Liver (tissue), 9 donors: ENCODE data around the gene TOGARAM1. TPM values are rescaled to one million over a fixed set of nuclear protein-coding genes. Genes with fewer than 3 reads are reported as not detected.

Source experiments
- DNase-seq: peaks from one replicate; pipeline ENCODE4 v3.0.0-alpha.2; 2017; ENCODE audit warnings: low spot score
- H3K27ac ChIP-seq, 2 donors: one replicate each; pipeline ENCODE4 v1.7.0; 2013; ENCODE audit warnings: inconsistent platforms in 2 of 2, low read length in 2 of 2, control low read depth in 1 of 2, low read depth in 1 of 2, mild to moderate bottlenecking in 1 of 2
- H3K27me3 ChIP-seq, 4 donors: one replicate each; pipeline versions ENCODE4 v1.6.1 to v1.7.0; 2013; ENCODE audit warnings: low read length in 3 of 4, inconsistent platforms in 1 of 4, mild to moderate bottlenecking in 1 of 4, moderate library complexity in 1 of 4; ENCODE audit not compliant: control insufficient read depth in 4 of 4, insufficient read depth in 4 of 4
- H3K36me3 ChIP-seq, 4 donors: one replicate each; pipeline versions ENCODE4 v1.6.1 to v1.7.0; 2013; ENCODE audit warnings: low read length in 3 of 4, mild to moderate bottlenecking in 3 of 4, low read depth in 1 of 4, moderate library complexity in 1 of 4; ENCODE audit not compliant: control insufficient read depth in 4 of 4, insufficient read depth in 3 of 4
- H3K4me1 ChIP-seq, 4 donors: one replicate each; pipeline versions ENCODE4 v1.6.1 to v1.7.0; 2013; ENCODE audit warnings: low read length in 3 of 4, mild to moderate bottlenecking in 3 of 4, moderate library complexity in 1 of 4; ENCODE audit not compliant: control insufficient read depth in 4 of 4, insufficient read depth in 4 of 4
- H3K4me3 ChIP-seq, 3 donors: one replicate each; pipeline versions ENCODE4 v1.6.1 to v1.7.0; 2013; ENCODE audit warnings: low read length in 3 of 3, control low read depth in 1 of 3, low read depth in 1 of 3, mild to moderate bottlenecking in 1 of 3
- H3K9ac ChIP-seq, 2 donors: one replicate each; pipeline ENCODE4 v1.7.0; 2013; ENCODE audit warnings: low read length in 2 of 2, mild to moderate bottlenecking in 2 of 2, moderate library complexity in 2 of 2, control low read depth in 1 of 2, low read depth in 1 of 2
- H3K9me3 ChIP-seq, 4 donors: one replicate each; pipeline versions ENCODE4 v1.6.1 to v1.7.0; 2013; ENCODE audit warnings: low read length in 3 of 4; ENCODE audit not compliant: control insufficient read depth in 4 of 4
- EGR1 ChIP-seq, 2 donors: IDR thresholded peaks; 2 replicates each; pipeline ENCODE4 v1.6.1; 2016 to 2018; ENCODE audit warnings: antibody characterized with exemption in 2 of 2, low read depth in 2 of 2
- FOXA1 ChIP-seq: IDR thresholded peaks from 2 replicates; pipeline ENCODE4 v1.6.1; 2016; ENCODE audit warnings: antibody characterized with exemption
- FOXA2 ChIP-seq: IDR thresholded peaks from 2 replicates; pipeline ENCODE4 v1.6.1; 2016; ENCODE audit warnings: antibody characterized with exemption
- GABPA ChIP-seq, 2 donors: IDR thresholded peaks in 1 of 2; conservative IDR thresholded peaks in 1 of 2; 2 replicates each; pipeline ENCODE4 v1.6.1; 2016; ENCODE audit warnings: antibody characterized with exemption in 2 of 2, mild to moderate bottlenecking in 1 of 2, moderate library complexity in 1 of 2
- HNF4A ChIP-seq, 2 donors: conservative IDR thresholded peaks; 2 replicates each; pipeline ENCODE4 v1.6.1; 2016; ENCODE audit warnings: antibody characterized with exemption in 2 of 2, mild to moderate bottlenecking in 2 of 2
- HNF4G ChIP-seq: IDR thresholded peaks from 2 replicates; pipeline ENCODE4 v1.6.1; 2016; ENCODE audit warnings: antibody characterized with exemption
- JUND ChIP-seq, 2 donors: IDR thresholded peaks; 2 replicates each; pipeline ENCODE4 v1.6.1; 2016; ENCODE audit warnings: antibody characterized with exemption in 2 of 2
- MAX ChIP-seq: IDR thresholded peaks from 2 replicates; pipeline ENCODE4 v1.6.1; 2016; ENCODE audit warnings: antibody characterized with exemption
- NR2F2 ChIP-seq: IDR thresholded peaks from 2 replicates; pipeline ENCODE4 v1.6.1; 2016; ENCODE audit warnings: antibody characterized with exemption
- RAD21 ChIP-seq, 2 donors: IDR thresholded peaks; 2 replicates each; pipeline ENCODE4 v1.6.1; 2016; ENCODE audit warnings: antibody characterized with exemption in 2 of 2, mild to moderate bottlenecking in 2 of 2
- REST ChIP-seq: IDR thresholded peaks from 2 replicates; pipeline ENCODE4 v1.6.1; 2016; ENCODE audit warnings: antibody characterized with exemption, mild to moderate bottlenecking
- RXRA ChIP-seq, 2 donors: IDR thresholded peaks; 2 replicates each; pipeline ENCODE4 v1.6.1; 2017 to 2018; ENCODE audit warnings: antibody characterized with exemption in 2 of 2, mild to moderate bottlenecking in 1 of 2
- SP1 ChIP-seq: IDR thresholded peaks from 2 replicates; pipeline ENCODE4 v1.6.1; 2018; ENCODE audit warnings: antibody characterized with exemption, mild to moderate bottlenecking
- TAF1 ChIP-seq: conservative IDR thresholded peaks from 2 replicates; pipeline ENCODE4 v1.6.1; 2016; ENCODE audit warnings: antibody characterized with exemption, mild to moderate bottlenecking
- YY1 ChIP-seq: IDR thresholded peaks from 2 replicates; pipeline ENCODE4 v1.6.1; 2016; ENCODE audit warnings: antibody characterized with exemption, mild to moderate bottlenecking
- ZBTB33 ChIP-seq: IDR thresholded peaks from 2 replicates; pipeline ENCODE4 v1.6.1; 2016; ENCODE audit warnings: antibody characterized with exemption
- WGBS: extraction: QIAGEN DNeasy Blood & Tissue Kit; methylation state at CpG from one replicate; pipeline ENCODE4 v1.1.7; 2013; 5-methylcytosine and 5-hydroxymethylcytosine counted together
- polyA plus RNA-seq, 2 donors: library from polyadenylated mRNA; stranded (reverse) in 1 of 2; unstranded in 1 of 2; fragments of 200-250 nt in 1 of 2; fragments of >200 nt in 1 of 2; fragmentation: Nextera tagmentation in 1 of 2; extraction: Ambion mirVana in 1 of 2; gene quantifications; one replicate each; pipeline versions ENCODE4 v1.2.1 to v1.2.3, GENCODE V29; 2013 to 2015
- total RNA-seq, 2 donors: library from RNA; depleted of rRNA; stranded (reverse); fragments of >200 nt; gene quantifications; one replicate each; pipeline ENCODE4 v1.2.3, GENCODE V29; 2014
- TF ChIP-seq, protein P1 (sequence below): fragments of 150-350 bp; IDR thresholded peaks from 2 replicates; pipeline ENCODE4 v1.5.1; 2017; ENCODE audit warnings: improper control_type of control experiment, low read depth, low read length; ENCODE audit not compliant: missing input control
- TF ChIP-seq, protein P2 (sequence below): IDR thresholded peaks from 2 replicates; pipeline ENCODE4 v1.6.1; 2016; ENCODE audit warnings: antibody characterized with exemption
- donor health status: healthy.
- donor health status: healthy.
- donor health status: healthy.
- donor health status: healthy.
- donor health status: healthy.

TOGARAM1 gene
- total and polyA plus RNA-seq, 4 donors = 2.5 to 12.7 (median 7.5) TPM

- Histone ChIP-seq H3K36me3 (no peaks in the 10 kb centered on the region), H3K9ac (peak overlapping the region; percentile 30 to 50), H3K4me1 (peaks cover 5 to 53% (median 47%) of the 10 kb centered on the region in 4 donors), H3K9me3 (no peaks in the 10 kb centered on the region), H3K27ac (peak overlapping the region in 1 of 2 donors; percentile 85), H3K4me3 (peak overlapping the region; percentile 74 to 99 (median 80)), H3K27me3 (no peaks in the 10 kb centered on the region)
- no peak for DNase-seq
- 24% methylated on average over 13 of the region's 13 CpGs for WGBS
- TF ChIP-seq JUND (IDR thresholded peaks at IDR 0.05) = no peak
- TF ChIP-seq EGR1 (IDR thresholded peaks at IDR 0.05; ENCODE audit: low read depth in 2 of 2) = no peak
- no peak for TF ChIP-seq RAD21 (IDR thresholded peaks at IDR 0.05)
- no peak for TF ChIP-seq HNF4G
- TF ChIP-seq GABPA (IDR thresholded peaks at IDR 0.05 in 1 of 2, conservative IDR thresholded peaks at IDR 0.05 in 1 of 2) = no peak
- TF ChIP-seq, protein P1, sequence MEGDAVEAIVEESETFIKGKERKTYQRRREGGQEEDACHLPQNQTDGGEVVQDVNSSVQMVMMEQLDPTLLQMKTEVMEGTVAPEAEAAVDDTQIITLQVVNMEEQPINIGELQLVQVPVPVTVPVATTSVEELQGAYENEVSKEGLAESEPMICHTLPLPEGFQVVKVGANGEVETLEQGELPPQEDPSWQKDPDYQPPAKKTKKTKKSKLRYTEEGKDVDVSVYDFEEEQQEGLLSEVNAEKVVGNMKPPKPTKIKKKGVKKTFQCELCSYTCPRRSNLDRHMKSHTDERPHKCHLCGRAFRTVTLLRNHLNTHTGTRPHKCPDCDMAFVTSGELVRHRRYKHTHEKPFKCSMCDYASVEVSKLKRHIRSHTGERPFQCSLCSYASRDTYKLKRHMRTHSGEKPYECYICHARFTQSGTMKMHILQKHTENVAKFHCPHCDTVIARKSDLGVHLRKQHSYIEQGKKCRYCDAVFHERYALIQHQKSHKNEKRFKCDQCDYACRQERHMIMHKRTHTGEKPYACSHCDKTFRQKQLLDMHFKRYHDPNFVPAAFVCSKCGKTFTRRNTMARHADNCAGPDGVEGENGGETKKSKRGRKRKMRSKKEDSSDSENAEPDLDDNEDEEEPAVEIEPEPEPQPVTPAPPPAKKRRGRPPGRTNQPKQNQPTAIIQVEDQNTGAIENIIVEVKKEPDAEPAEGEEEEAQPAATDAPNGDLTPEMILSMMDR = no peak
- TF ChIP-seq SP1 = no peak
- TF ChIP-seq RXRA (IDR thresholded peaks at IDR 0.05) = no peak
- TF ChIP-seq FOXA1 = no peak
- no peak for TF ChIP-seq ZBTB33
- TF ChIP-seq YY1 = no peak
- TF ChIP-seq NR2F2 = no peak
- TF ChIP-seq HNF4A (conservative IDR thresholded peaks at IDR 0.05) = no peak
- TF ChIP-seq, protein P2, sequence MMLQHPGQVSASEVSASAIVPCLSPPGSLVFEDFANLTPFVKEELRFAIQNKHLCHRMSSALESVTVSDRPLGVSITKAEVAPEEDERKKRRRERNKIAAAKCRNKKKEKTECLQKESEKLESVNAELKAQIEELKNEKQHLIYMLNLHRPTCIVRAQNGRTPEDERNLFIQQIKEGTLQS = no peak
- no peak for TF ChIP-seq TAF1
- TF ChIP-seq MAX = no peak
These were observed 1.1 kb downstream of the TOGARAM1 start for GRCh38 chr14:44963044-44963528.

- 9% methylated on average over 7 of the region's 7 CpGs for WGBS
- no peaks in the 10 kb centered on the region for H3K9me3 ChIP-seq
- H3K36me3 ChIP-seq = no peaks in the 10 kb centered on the region
- H3K4me1 ChIP-seq = peaks cover 5 to 50% (median 47%) of the 10 kb centered on the region in 4 donors
- peak overlapping the region in 1 of 2 donors; percentile 17 for H3K9ac ChIP-seq
- H3K27me3 ChIP-seq = no peaks in the 10 kb centered on the region
- no peak for DNase-seq
- H3K4me3 ChIP-seq = peak overlapping the region; percentile 48 to 99 (median 74)
- no peak overlapping the region for H3K27ac ChIP-seq
- TF ChIP-seq YY1 (peak; percentile 47), JUND (IDR thresholded peaks at IDR 0.05) (no peak), FOXA2 (no peak), TAF1 (no peak), REST (no peak), HNF4G (no peak), SP1 (no peak), MAX (peak; percentile 51), RXRA (IDR thresholded peaks at IDR 0.05) (peak in 1 of 2 donors; percentile 8), HNF4A (conservative IDR thresholded peaks at IDR 0.05) (peak; percentile 17 to 33), FOXA1 (no peak), EGR1 (IDR thresholded peaks at IDR 0.05; ENCODE audit: low read depth in 2 of 2) (no peak), RAD21 (IDR thresholded peaks at IDR 0.05) (no peak)
- TF ChIP-seq, protein P2 = no peak
- TF ChIP-seq, protein P1 = no peak
These were observed 1.9 kb downstream of the TOGARAM1 start for GRCh38 chr14:44963775-44964380.
